HCT116 (cell line): Measurements from ENCODE around the gene MAMLD1. TPM values are rescaled to one million over a fixed set of nuclear protein-coding genes. Genes with fewer than 3 reads are reported as not detected.

Experiments
- ATAC-seq: fragments of 200-7000 bp; cut with Tn5 transposase; 2 replicates; pipeline ENCODE4 v1.9.1; 2020; ENCODE audit warnings: mild to moderate bottlenecking, moderate library complexity
- BruUV-seq: library from RNA; stranded (reverse); fragments of 400-500 nt; replicated peaks from 2 replicates; lab custom pipeline; 2021; lab: Mats Ljungman, UMichigan
- CTCF ChIA-PET: fragments of 300-600 bp; sonication (Branson Sonifier 250); formaldehyde crosslinking; loops from one replicate; lab custom pipeline; 2021; ENCODE audit warnings: antibody characterized with exemption; lab: Charles Lee
- POLR2A ChIA-PET: fragments of 300-600, 350-600 bp; sonication (Branson Sonifier 250); formaldehyde crosslinking; loops from one replicate; lab custom pipeline; 2021; ENCODE audit warnings: antibody characterized with exemption; lab: Charles Lee
- RAD21 ChIA-PET, 2 experiments: fragments of 300-600 bp; sonication (Branson Sonifier 250); formaldehyde crosslinking; loops; one replicate each; lab custom pipeline; 2023; ENCODE audit warnings: low total read pairs in 2 of 2; ENCODE audit not compliant: uncharacterized antibody in 2 of 2, unreplicated experiment in 2 of 2, low non-redundant PET in 1 of 2; lab: Charles Lee
- DNase-seq: peaks from one replicate; pipeline ENCODE4 v3.0.0-alpha.2; 2010; ENCODE audit warnings: low read depth, low spot score
- H2AFZ ChIP-seq: fragments of 200-600 bp; shearing (Covaris generic), sonication (generic); 2 replicates; pipeline ENCODE4 v1.6.1; 2017; ENCODE audit warnings: low read depth, mixed run types, mixed read lengths, antibody characterized with exemption, low read length; ENCODE audit not compliant: poor library complexity, severe bottlenecking
- H3K27ac ChIP-seq: 2 replicates; pipeline ENCODE4 v1.5.1; 2012; ENCODE audit warnings: low read depth, low read length
- H3K27me3 ChIP-seq: fragments of 200-600 bp; sonication (generic); 2 replicates; pipeline ENCODE4 v1.6.1; 2016; ENCODE audit warnings: mixed run types, low read length, mixed read lengths; ENCODE audit not compliant: insufficient read depth
- H3K36me3 ChIP-seq, 2 experiments: fragments of 200-500 bp in 1 of 2; fragments of 200-600 bp in 1 of 2; sonication (Bioruptor generic) in 1 of 2; sonication (generic) in 1 of 2; 2 replicates each; pipeline versions ENCODE4 v1.5.1 to v1.6.1; 2014 to 2016; ENCODE audit warnings: low read length in 2 of 2, inconsistent platforms in 1 of 2, mixed read lengths in 1 of 2, mixed run types in 1 of 2; ENCODE audit not compliant: insufficient read depth in 2 of 2, control insufficient read depth in 1 of 2
- H3K4me1 ChIP-seq, 2 experiments: fragments of 200-600 bp in 1 of 2; sonication (generic) in 1 of 2; 2 replicates each; pipeline versions ENCODE4 v1.5.1 to v1.6.1; 2012 to 2017; ENCODE audit warnings: low read length in 2 of 2, inconsistent platforms in 1 of 2, mild to moderate bottlenecking in 1 of 2, mixed read lengths in 1 of 2, mixed run types in 1 of 2, moderate library complexity in 1 of 2; ENCODE audit not compliant: insufficient read depth in 2 of 2, control insufficient read depth in 1 of 2
- H3K4me2 ChIP-seq: fragments of 200-600 bp; sonication (generic); 2 replicates; pipeline ENCODE4 v1.6.1; 2017; ENCODE audit warnings: mixed run types, low read length, mixed read lengths
- H3K4me3 ChIP-seq, 2 experiments: fragments of 200-600 bp in 1 of 2; sonication (generic) in 1 of 2; replicated peaks in 1 of 2; 2 replicates each; pipeline ENCODE4 v1.5.1; 2011 to 2016; ENCODE audit warnings: low read length in 2 of 2, control low read depth in 1 of 2, low read depth in 1 of 2, mild to moderate bottlenecking in 1 of 2, mixed read lengths in 1 of 2, mixed run types in 1 of 2
- H3K79me2 ChIP-seq: fragments of 200-600 bp; sonication (generic); 2 replicates; pipeline ENCODE4 v1.6.1; 2017; ENCODE audit warnings: mild to moderate bottlenecking, mixed run types, low read length, moderate library complexity, mixed read lengths; ENCODE audit not compliant: insufficient read depth
- H3K9ac ChIP-seq: fragments of 200-600 bp; sonication (generic); 2 replicates; pipeline ENCODE4 v1.6.1; 2016; ENCODE audit warnings: low read length, mixed read lengths
- H3K9me2 ChIP-seq: fragments of 200-600 bp; sonication (generic), shearing (Covaris generic); 2 replicates; pipeline ENCODE4 v1.6.1; 2017; ENCODE audit warnings: mixed run types, mild to moderate bottlenecking, moderate library complexity; ENCODE audit not compliant: insufficient read depth
- H3K9me3 ChIP-seq, 2 experiments: fragments of 200-500 bp in 1 of 2; fragments of 200-600 bp in 1 of 2; sonication (Bioruptor generic) in 1 of 2; sonication (generic) in 1 of 2; 2 replicates each; pipeline ENCODE4 v1.6.1; 2014 to 2017; ENCODE audit warnings: low read length in 2 of 2, mixed read lengths in 2 of 2, inconsistent platforms in 1 of 2, low read depth in 1 of 2, mild to moderate bottlenecking in 1 of 2, mixed run types in 1 of 2, moderate library complexity in 1 of 2; ENCODE audit not compliant: control insufficient read depth in 1 of 2, insufficient read depth in 1 of 2
- H4K20me1 ChIP-seq: fragments of 200-600 bp; sonication (generic), shearing (Covaris generic); 2 replicates; pipeline ENCODE4 v1.6.1; 2017; ENCODE audit warnings: mixed run types, mild to moderate bottlenecking, moderate library complexity; ENCODE audit not compliant: insufficient read depth
- CBX3 ChIP-seq: IDR thresholded peaks from 2 replicates; pipeline ENCODE4 v1.6.1; 2012; ENCODE audit warnings: low read depth
- CEBPB ChIP-seq: IDR thresholded peaks from 2 replicates; pipeline ENCODE4 v1.6.1; 2012; ENCODE audit warnings: low read depth
- ELF1 ChIP-seq: IDR thresholded peaks from 2 replicates; pipeline ENCODE4 v1.6.1; 2012; ENCODE audit warnings: low read depth, borderline replicate concordance
- EZH2 ChIP-seq: fragments of 200-600 bp; sonication (generic); IDR thresholded peaks from 2 replicates; pipeline ENCODE4 v1.6.1; 2017; ENCODE audit warnings: antibody characterized with exemption, mixed run types
- JUND ChIP-seq: IDR thresholded peaks from 2 replicates; pipeline ENCODE4 v1.6.1; 2012
- POLR2A ChIP-seq: IDR thresholded peaks from 2 replicates; pipeline ENCODE4 v1.7.0; 2011; ENCODE audit warnings: borderline replicate concordance; ENCODE audit not compliant: insufficient read depth, insufficient read length; ENCODE audit errors: extremely low read depth
- RAD21 ChIP-seq: IDR thresholded peaks from 2 replicates; pipeline ENCODE4 v1.6.1; 2012; ENCODE audit warnings: low read depth, mild to moderate bottlenecking
- REST ChIP-seq: IDR thresholded peaks from 2 replicates; pipeline ENCODE4 v1.6.1; 2012; ENCODE audit warnings: low read depth
- SIN3A ChIP-seq: IDR thresholded peaks from 2 replicates; pipeline ENCODE4 v1.6.1; 2012; ENCODE audit warnings: low read depth
- SP1 ChIP-seq: IDR thresholded peaks from 2 replicates; pipeline ENCODE4 v1.6.1; 2012; ENCODE audit warnings: low read depth
- SRF ChIP-seq: IDR thresholded peaks from 2 replicates; pipeline ENCODE4 v1.6.1; 2012; ENCODE audit warnings: low read depth
- TCF7L2 ChIP-seq: IDR thresholded peaks from 2 replicates; pipeline ENCODE4 v1.7.0; 2011; ENCODE audit warnings: borderline replicate concordance, inconsistent platforms; ENCODE audit not compliant: insufficient read depth, insufficient read length; ENCODE audit errors: extremely low read depth
- YY1 ChIP-seq: IDR thresholded peaks from 2 replicates; pipeline ENCODE4 v1.6.1; 2011; ENCODE audit warnings: low read length, low read depth, moderate library complexity, mild to moderate bottlenecking; ENCODE audit not compliant: insufficient replicate concordance; ENCODE audit errors: extremely low read depth
- ZBTB33 ChIP-seq: IDR thresholded peaks from 2 replicates; pipeline ENCODE4 v1.6.1; 2011; ENCODE audit warnings: mild to moderate bottlenecking, low read length, moderate library complexity; ENCODE audit not compliant: insufficient replicate concordance; ENCODE audit errors: extremely low read depth
- ZFX ChIP-seq: fragments of 450-650 bp; IDR thresholded peaks from 2 replicates; pipeline ENCODE4 v1.6.1; 2017
- intact Hi-C: fragments of 100-400 bp; cut with micrococcal nuclease; formaldehyde crosslinking; loops from 2 replicates; pipeline ENCODE4 v1.10.0; 2022
- total RNA-seq: library from RNA; stranded (reverse); gene quantifications from one replicate; pipeline ENCODE4 v1.2.1, GENCODE V29; 2021; ENCODE audit not compliant: unreplicated experiment
- TF ChIP-seq, protein P1 (sequence below), 3 experiments: fragments of 200-600 bp in 1 of 3; sonication (generic) in 1 of 3; IDR thresholded peaks in 2 of 3; conservative IDR thresholded peaks in 1 of 3; 2 replicates each; pipeline ENCODE4 v1.5.1; 2012 to 2017; ENCODE audit warnings: low read depth in 2 of 3, low read length in 2 of 3, antibody characterized with exemption in 1 of 3, borderline replicate concordance in 1 of 3, control low read depth in 1 of 3, mild to moderate bottlenecking in 1 of 3, mixed read lengths in 1 of 3, mixed run types in 1 of 3, moderate library complexity in 1 of 3; ENCODE audit not compliant: insufficient read depth in 1 of 3
- TF ChIP-seq, protein P2 (sequence below): IDR thresholded peaks from 2 replicates; pipeline ENCODE4 v1.6.1; 2012

MAMLD1 gene
- total RNA-seq, 1 experiment from 2014 or later, result 3.6 TPM

- DNase-seq (no peak), ATAC-seq (no peak)
- H3K4me2 ChIP-seq, result no peak overlapping the region
- POLR2A ChIA-PET, result no interaction called here
- no peaks in the 10 kb centered on the region for H3K27me3 ChIP-seq
- TF ChIP-seq, protein P1, sequence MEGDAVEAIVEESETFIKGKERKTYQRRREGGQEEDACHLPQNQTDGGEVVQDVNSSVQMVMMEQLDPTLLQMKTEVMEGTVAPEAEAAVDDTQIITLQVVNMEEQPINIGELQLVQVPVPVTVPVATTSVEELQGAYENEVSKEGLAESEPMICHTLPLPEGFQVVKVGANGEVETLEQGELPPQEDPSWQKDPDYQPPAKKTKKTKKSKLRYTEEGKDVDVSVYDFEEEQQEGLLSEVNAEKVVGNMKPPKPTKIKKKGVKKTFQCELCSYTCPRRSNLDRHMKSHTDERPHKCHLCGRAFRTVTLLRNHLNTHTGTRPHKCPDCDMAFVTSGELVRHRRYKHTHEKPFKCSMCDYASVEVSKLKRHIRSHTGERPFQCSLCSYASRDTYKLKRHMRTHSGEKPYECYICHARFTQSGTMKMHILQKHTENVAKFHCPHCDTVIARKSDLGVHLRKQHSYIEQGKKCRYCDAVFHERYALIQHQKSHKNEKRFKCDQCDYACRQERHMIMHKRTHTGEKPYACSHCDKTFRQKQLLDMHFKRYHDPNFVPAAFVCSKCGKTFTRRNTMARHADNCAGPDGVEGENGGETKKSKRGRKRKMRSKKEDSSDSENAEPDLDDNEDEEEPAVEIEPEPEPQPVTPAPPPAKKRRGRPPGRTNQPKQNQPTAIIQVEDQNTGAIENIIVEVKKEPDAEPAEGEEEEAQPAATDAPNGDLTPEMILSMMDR (IDR thresholded peaks at IDR 0.05 in 2 of 3, conservative IDR thresholded peaks at IDR 0.05 in 1 of 3; ENCODE audit: borderline replicate concordance in 1 of 3, insufficient read depth in 1 of 3, low read depth in 2 of 3, low read length in 2 of 3), result no peak
- no peak for TF ChIP-seq TCF7L2
- no peak for TF ChIP-seq CBX3
- TF ChIP-seq POLR2A, result no peak
- TF ChIP-seq SIN3A, result no peak
- TF ChIP-seq ZFX, result no peak
- TF ChIP-seq CEBPB, result no peak
- TF ChIP-seq RAD21, result no peak
- TF ChIP-seq EZH2, result no peak
- TF ChIP-seq ZBTB33, result no peak
- TF ChIP-seq SP1, result no peak
- no peak for TF ChIP-seq REST
- TF ChIP-seq ELF1, result no peak
- no peak for TF ChIP-seq YY1
- TF ChIP-seq SRF, result no peak
- TF ChIP-seq JUND, result no peak
- TF ChIP-seq, protein P2, sequence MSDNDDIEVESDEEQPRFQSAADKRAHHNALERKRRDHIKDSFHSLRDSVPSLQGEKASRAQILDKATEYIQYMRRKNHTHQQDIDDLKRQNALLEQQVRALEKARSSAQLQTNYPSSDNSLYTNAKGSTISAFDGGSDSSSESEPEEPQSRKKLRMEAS, result no peak
- CTCF ChIA-PET, result no interaction called here
- H3K9me3 ChIP-seq, result no peaks in the 10 kb centered on the region
- peaks cover 0 to 7% of the 10 kb centered on the region in 2 experiments; a peak in 1 of 4 replicates for H3K4me1 ChIP-seq
- H3K9ac ChIP-seq, result no peak overlapping the region
- H3K9me2 ChIP-seq, result no peaks in the 10 kb centered on the region
- intact Hi-C loops, result no loop called here
- H3K4me3 ChIP-seq, result no peak overlapping the region
- no TSS peak for BruUV-seq
- H3K36me3 ChIP-seq, result no peaks in the 10 kb centered on the region
- H4K20me1 ChIP-seq, result no peaks in the 10 kb centered on the region
- RAD21 ChIA-PET, result no interaction called here
- H2AFZ ChIP-seq, result no peak overlapping the region
- H3K27ac ChIP-seq, result no peak overlapping the region
- no peaks in the 10 kb centered on the region for H3K79me2 ChIP-seq
These were observed 97.7 kb downstream of the MAMLD1 start for GRCh38 chrX:150460781-150461180.
